Jurkat, Clone E6-1 (cell line): ENCODE results near the gene FOXG1.

Source experiments
- DNase-seq: peaks from one replicate; pipeline ENCODE4 v3.0.0-alpha.2; 2011; ENCODE audit warnings: low read depth, low spot score
- H3K4me3 ChIP-seq: 2 replicates; pipeline ENCODE4 v1.5.1; 2011; ENCODE audit warnings: mild to moderate bottlenecking, low read length, control low read depth, moderate library complexity

FOXG1 gene

DNA sequence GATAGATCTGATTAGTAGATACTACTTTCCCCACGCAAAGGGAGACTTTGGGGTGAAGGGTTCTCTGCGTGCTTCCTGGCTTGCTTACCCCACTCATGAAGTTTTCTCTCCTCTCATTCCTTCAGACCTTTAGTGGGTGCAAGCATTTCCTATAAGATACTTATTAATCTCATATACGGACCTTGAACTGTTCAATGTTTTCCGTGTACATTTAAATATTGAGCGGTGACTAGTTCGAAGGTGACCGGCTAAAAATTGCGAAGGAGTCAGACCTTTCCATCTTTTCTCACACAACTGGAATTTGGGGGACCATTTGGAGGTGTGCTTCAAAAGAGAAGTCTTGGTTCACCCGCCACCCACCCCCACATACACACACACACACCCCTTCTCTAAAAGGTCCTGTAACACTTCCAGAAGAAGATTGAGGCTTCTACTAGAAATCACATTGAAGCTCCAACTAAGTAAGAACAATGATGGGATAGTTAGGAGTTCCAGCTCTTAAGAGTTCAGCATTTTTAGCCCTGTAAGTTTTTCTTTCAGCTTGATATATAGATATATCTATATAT lies 6.1 kb upstream of the FOXG1 start:
- H3K4me3 ChIP-seq, result no peak overlapping the region
- no peak for DNase-seq

GRCh38 chr14:28761438-28762291 lies 4.9 kb upstream of the FOXG1 start:
- no peak for DNase-seq
- H3K4me3 ChIP-seq, result no peak overlapping the region

DNA sequence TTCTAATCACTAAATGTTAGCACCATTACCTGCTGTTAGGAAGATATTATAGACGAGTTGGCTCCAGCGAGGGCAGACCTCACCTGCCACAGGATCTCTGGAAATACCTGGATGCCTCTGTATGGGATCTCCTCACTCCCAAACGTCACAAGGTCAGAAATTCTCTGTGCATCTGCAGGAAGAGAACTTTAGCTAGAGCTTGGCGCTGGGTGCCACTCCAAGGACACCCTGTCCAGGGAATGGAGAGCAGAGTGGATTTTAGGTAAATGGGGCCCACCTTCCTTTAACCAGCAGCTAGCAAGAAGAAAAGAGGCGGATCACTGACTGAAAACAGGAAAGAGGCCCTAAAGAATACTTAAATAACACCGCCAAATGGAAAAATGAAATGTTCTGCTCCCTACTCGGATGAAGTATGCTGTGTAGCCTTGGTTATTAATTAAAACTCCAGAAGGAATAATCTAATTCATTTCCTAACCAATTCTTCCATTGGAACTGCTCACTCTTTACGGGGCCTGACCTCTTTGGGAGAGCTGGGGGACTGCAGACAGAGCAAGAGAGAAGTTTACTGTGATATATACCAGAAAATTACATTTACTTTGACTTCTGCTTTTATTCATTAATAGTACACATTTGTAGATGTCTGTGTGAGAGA lies 4.2 kb upstream of the FOXG1 start:
- DNase-seq, result no peak

DNA sequence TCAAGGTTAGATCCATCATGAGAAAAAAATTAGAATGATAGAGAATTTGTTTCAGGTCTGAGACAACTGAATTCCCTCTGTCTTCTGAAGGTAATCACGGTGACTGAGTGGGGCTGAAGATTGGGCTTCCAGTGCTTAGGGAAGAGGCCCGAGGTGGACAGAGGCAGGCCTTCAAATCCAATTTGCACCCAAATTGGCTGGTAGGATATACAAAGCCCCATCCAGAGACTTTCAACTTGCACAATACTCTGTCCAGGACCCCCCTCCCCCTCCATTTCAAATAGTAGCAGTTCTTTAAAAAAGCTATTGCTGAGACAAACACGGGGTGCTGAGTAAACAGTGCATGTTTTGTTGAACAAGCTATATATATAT lies 3.6 kb upstream of the FOXG1 start:
- DNase-seq, result no peak
- no peak overlapping the region for H3K4me3 ChIP-seq

More for the DNA sequence above, 4.2 kb upstream of the FOXG1 start:
- H3K4me3 ChIP-seq, result no peak overlapping the region

- H3K4me3 ChIP-seq, result no peak overlapping the region
- no peak for DNase-seq
Observed at GRCh38 chr14:28763751-28764256, 2.8 kb upstream of the FOXG1 start.

DNA sequence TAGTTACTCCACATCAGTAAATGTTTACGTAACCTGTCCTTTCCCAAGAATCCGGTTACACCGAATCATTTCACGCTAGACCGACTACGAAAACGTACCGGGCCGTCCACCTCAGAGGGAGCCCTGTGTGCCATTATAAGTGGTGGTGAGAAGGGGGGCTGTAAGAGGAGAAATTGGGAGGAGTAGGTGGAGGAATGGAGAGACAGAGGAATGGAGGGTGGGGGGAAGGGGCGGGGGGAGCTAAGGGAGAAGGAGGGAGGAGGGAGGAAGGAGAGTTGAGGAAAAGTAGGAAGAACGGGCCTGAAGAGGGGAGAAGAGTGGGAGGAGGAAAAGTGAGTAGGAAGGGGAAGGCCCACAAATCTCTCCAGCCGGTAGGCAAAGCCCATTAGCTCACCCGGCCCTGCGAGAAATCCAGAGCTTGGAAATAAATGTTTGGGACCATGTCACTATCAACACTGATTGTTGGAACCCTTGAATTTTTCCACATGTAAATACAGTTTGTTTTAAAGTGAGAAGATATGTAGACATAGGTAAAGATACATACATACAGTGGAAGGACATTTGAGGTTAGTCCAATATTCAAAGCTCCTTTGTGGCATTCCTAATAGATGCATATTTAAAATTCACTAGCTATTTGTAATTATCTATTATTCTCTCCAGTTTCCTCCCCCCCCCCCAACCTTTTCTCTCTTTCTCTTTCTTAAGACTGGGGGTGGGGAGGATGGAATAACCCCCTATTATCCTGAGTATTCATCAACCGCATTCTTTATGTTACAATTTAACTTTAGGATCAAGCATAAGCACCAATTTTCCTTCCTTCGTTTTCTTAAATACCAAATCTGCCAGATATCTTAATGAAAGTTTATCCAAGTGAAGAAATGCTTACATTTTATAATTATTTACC lies 2.1 kb upstream of the FOXG1 start:
- no peak overlapping the region for H3K4me3 ChIP-seq
- no peak for DNase-seq

DNA sequence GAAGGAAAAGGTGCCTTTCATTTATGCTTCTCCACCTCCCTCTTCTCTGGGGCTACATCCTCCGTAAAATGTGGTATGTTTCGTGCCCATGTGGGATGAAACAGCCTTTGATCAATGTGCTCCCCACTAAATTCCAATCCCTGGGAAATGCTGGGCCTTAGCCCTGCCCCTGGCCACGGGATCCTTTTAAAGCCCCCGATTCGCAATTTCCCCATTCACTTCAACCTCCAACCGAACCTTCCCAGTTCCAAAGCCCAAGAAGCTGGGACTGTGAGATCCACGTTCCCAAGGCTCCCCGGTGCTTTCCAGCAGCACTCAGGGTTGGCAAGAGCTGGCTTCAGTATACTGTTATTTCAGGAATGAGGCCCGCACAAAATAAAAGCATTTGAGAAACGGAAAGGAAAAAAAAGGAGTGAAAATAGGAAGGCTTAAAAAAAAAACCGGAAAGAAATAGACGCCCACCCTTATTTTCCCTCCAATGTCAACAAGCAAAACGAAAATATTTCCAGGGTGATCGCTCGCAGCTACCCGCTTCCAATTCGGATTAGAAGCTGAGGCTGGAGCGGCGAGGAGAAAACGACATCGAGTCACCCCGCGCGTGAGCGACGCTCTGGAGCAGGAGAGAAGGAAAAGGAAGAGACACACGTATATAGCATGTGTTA lies 1.3 kb upstream of the FOXG1 start:
- no peak for DNase-seq
- H3K4me3 ChIP-seq, result no peak overlapping the region

GRCh38 chr14:28765831-28766468 lies 637 bp upstream of the FOXG1 start:
- no peak overlapping the region for H3K4me3 ChIP-seq
- DNase-seq, result no peak

DNA sequence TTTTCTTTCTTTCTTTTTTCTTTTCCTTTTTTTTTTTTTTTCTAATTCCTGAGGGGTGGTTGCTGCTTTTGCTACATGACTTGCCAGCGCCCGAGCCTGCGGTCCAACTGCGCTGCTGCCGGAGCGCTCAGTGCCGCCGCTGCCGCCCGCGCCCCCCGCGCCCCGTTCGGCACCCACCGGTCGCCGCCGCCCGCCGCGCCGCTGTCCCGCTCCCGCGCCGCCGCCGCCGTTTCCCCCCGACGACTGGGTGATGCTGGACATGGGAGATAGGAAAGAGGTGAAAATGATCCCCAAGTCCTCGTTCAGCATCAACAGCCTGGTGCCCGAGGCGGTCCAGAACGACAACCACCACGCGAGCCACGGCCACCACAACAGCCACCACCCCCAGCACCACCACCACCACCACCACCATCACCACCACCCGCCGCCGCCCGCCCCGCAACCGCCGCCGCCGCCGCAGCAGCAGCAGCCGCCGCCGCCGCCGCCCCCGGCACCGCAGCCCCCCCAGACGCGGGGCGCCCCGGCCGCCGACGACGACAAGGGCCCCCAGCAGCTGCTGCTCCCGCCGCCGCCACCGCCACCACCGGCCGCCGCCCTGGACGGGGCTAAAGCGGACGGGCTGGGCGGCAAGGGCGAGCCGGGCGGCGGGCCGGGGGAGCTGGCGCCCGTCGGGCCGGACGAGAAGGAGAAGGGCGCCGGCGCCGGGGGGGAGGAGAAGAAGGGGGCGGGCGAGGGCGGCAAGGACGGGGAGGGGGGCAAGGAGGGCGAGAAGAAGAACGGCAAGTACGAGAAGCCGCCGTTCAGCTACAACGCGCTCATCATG lies 654 bp downstream of the FOXG1 start:
- H3K4me3 ChIP-seq, result no peak overlapping the region
- DNase-seq, result no peak

GRCh38 chr14:28767853-28768741 lies 1.5 kb downstream of the FOXG1 start:
- no peak overlapping the region for H3K4me3 ChIP-seq
- no peak for DNase-seq

DNA sequence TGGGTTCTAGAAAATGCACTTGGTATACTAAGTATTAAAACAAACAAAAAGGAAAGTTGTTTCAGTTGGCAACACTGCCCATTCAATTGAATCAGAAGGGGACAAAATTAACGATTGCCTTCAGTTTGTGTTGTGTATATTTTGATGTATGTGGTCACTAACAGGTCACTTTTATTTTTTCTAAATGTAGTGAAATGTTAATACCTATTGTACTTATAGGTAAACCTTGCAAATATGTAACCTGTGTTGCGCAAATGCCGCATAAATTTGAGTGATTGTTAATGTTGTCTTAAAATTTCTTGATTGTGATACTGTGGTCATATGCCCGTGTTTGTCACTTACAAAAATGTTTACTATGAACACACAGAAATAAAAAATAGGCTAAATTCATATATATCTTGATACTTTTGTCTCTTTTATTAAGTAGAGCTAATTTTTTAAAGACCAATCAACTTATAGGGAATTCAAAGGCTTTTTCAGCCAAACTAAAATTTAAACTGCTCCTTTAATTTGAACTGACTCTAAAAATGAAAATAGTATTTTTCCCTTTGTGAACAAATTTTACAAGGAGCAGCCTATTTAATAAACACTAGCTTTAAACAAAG lies 2.8 kb downstream of the FOXG1 start:
- no peak for DNase-seq
- H3K4me3 ChIP-seq, result no peak overlapping the region

DNA sequence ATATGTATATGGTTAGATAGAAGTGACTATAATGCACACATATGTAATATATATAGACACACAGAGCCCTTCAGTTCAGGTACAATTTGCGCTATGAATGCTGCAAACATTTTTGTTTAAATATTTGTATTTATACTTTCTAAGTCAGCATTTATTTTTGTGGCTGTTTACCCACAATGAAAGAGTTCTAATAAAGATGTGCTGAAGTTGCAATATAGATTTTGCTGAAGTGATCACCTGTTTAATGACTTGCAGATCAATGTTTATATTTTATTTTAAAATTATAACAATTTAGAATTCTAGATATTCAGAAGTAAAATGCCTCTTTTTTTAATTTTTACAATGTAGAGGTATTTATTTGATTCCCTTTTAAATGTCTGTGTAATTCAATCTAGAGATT lies 3.5 kb downstream of the FOXG1 start:
- no peak overlapping the region for H3K4me3 ChIP-seq
- no peak for DNase-seq

GRCh38 chr14:28770630-28771029 lies 4.0 kb downstream of the FOXG1 start:
- H3K4me3 ChIP-seq, result no peak overlapping the region
- no peak for DNase-seq

- H3K4me3 ChIP-seq, result no peak overlapping the region
- no peak for DNase-seq
Observed at GRCh38 chr14:28771168-28771567, 4.6 kb downstream of the FOXG1 start.

GRCh38 chr14:28772613-28773012 lies 6.0 kb downstream of the FOXG1 start:
- no peak for DNase-seq
- H3K4me3 ChIP-seq, result no peak overlapping the region

DNA sequence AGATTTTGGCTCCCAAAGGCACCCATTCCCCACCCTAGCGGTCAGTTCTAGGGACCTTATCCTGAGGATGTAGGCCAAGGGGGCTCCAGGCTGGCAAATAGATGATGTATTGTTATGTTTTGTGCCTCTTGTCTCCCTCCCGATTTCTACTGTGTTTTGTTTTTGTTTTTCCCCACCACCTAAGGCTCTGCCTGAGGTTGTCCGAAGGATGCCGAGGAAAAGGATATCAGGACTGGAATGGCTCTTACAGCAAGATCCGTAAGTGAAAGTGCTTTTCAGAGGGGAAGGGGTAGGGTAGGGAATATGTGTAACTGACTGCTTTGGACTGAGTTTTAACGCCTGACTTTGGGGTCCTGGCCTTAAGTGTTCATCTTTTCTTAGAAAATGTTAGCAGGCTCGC lies 6.6 kb downstream of the FOXG1 start:
- H3K4me3 ChIP-seq, result no peak overlapping the region
- no peak for DNase-seq
